K562 (cell line): ENCODE data around the gene ADD1. TPM values are rescaled to one million over a fixed set of nuclear protein-coding genes. Genes with fewer than 3 reads are reported as not detected.

Source experiments
- CHD2 ChIP-seq: IDR thresholded peaks from 2 replicates; pipeline ENCODE4 v1.6.1; 2011; ENCODE audit warnings: low read depth, low read length
- CHD7 ChIP-seq: fragments of 200-600 bp; sonication (generic); IDR thresholded peaks from one replicate; pipeline ENCODE4 v1.6.1; 2012; ENCODE audit warnings: mild to moderate bottlenecking, low read depth, low read length, inconsistent platforms
- ELF2 ChIP-seq: fragments of 250-450 bp; sonication (Bioruptor Pico); IDR thresholded peaks from 2 replicates; pipeline ENCODE4 v1.5.0; 2021; ENCODE audit warnings: mild to moderate bottlenecking
- HBP1 ChIP-seq: fragments of 450-650 bp; formaldehyde crosslinking; IDR thresholded peaks from 2 replicates; pipeline ENCODE4 v1.4.0; 2022; ENCODE audit warnings: missing genetic modification characterization
- HSF4 ChIP-seq: fragments of 250-450 bp; sonication (Bioruptor Pico); IDR thresholded peaks from 2 replicates; pipeline ENCODE4 v2.1.2; 2022; ENCODE audit warnings: mild to moderate bottlenecking, moderate library complexity, borderline replicate concordance
- NFXL1 ChIP-seq: fragments of 450-650 bp; formaldehyde crosslinking; IDR thresholded peaks from 2 replicates; pipeline ENCODE4 v1.4.0; 2021; ENCODE audit warnings: mild to moderate bottlenecking
- PHTF2 ChIP-seq: fragments of 250-450 bp; sonication (Bioruptor Pico); IDR thresholded peaks from 2 replicates; pipeline ENCODE4 v1.5.0; 2021; ENCODE audit warnings: mild to moderate bottlenecking
- SUPT5H ChIP-seq: fragments of 450-650 bp; IDR thresholded peaks from 2 replicates; pipeline ENCODE4 v1.6.1; 2016
- ZBTB34 ChIP-seq: fragments of 250-450 bp; sonication (Bioruptor Pico); IDR thresholded peaks from 2 replicates; pipeline ENCODE4 v1.8.0; 2021; ENCODE audit warnings: mild to moderate bottlenecking, moderate library complexity
- ZC3H8 ChIP-seq: fragments of 450-650 bp; IDR thresholded peaks from 2 replicates; pipeline ENCODE4 v1.6.1; 2017
- ZNF217 ChIP-seq: sonication (generic); formaldehyde crosslinking; IDR thresholded peaks from 2 replicates; pipeline ENCODE4 v1.8.0; 2022; ENCODE audit warnings: mild to moderate bottlenecking, missing genetic modification reagents
- ZNF41 ChIP-seq: fragments of 250-450 bp; sonication (Bioruptor Pico); conservative IDR thresholded peaks from 2 replicates; pipeline ENCODE4 v1.4.0; 2020; ENCODE audit warnings: mild to moderate bottlenecking
- ZNF561 ChIP-seq: fragments of 450-650 bp; formaldehyde crosslinking; conservative IDR thresholded peaks from 2 replicates; pipeline ENCODE4 v1.4.0; 2020; ENCODE audit warnings: mild to moderate bottlenecking, moderate library complexity
- ZNF75A ChIP-seq: fragments of 450-650 bp; formaldehyde crosslinking; IDR thresholded peaks from 2 replicates; pipeline ENCODE4 v1.4.0; 2020; ENCODE audit warnings: mild to moderate bottlenecking
- polyA plus RNA-seq, 8 experiments: library from polyadenylated mRNA; depleted of rRNA in 4 of 8; stranded (reverse) in 5 of 8; unstranded in 3 of 8; fragments of >200 nt; fragmentation: Nextera tagmentation in 2 of 8; fragmentation: Illumina TruSeq in 1 of 8; extraction: Ambion mirVana in 2 of 8; extraction: Trizol in 1 of 8; gene quantifications; 2 replicates each; pipeline versions ENCODE4 v1.2.1 to v1.2.3, GENCODE V29; 2011 to 2014; ENCODE audit warnings: inconsistent platforms in 1 of 8, missing spikeins in 1 of 8
- total RNA-seq, 7 experiments: library from RNA; depleted of rRNA in 6 of 7; stranded (reverse); fragments of >200 nt in 6 of 7; fragmentation: Illumina TruSeq in 2 of 7; extraction: Trizol in 2 of 7; gene quantifications; 2 replicates each; pipeline versions ENCODE4 v1.2.1 to v1.2.3, GENCODE V29; 2011 to 2021; ENCODE audit warnings: low replicate concordance in 1 of 7

The ADD1 gene
- total and polyA plus RNA-seq, 9 of the 15 experiments (the other 6 are each of a cell fraction or from before 2014, with no cell fraction given) = 17.5 to 153 (median 74.0) TPM

GRCh38 chr4:2843263-2843940 lies at the start of gene ADD1 (continued):
- TF ChIP-seq CHD7 (no peak), HSF4 (CRISPR knock-in tag) (no peak), NFXL1 (CRISPR knock-in tag) (no peak), ELF2 (CRISPR knock-in tag) (no peak), CHD2 (peak; percentile 83), ZNF75A (no peak), ZNF41 (CRISPR knock-in tag) (no peak), ZC3H8 (no peak), ZNF561 (CRISPR knock-in tag) (no peak), ZBTB34 (CRISPR knock-in tag) (no peak), SUPT5H (peak; percentile 88), HBP1 (CRISPR knock-in tag) (no peak; the same call in 1 of the 2 replicates), ZNF217 (CRISPR knock-in tag) (no peak), PHTF2 (no peak)
